Natural killer cell (primary cell): Measurements from ENCODE around the gene ABCD1. TPM values are rescaled to one million over a fixed set of nuclear protein-coding genes. Genes with fewer than 3 reads are reported as not detected.
"Not testable (repeated sequence)": the region's sequence is repeated elsewhere in the genome, so short reads cannot be mapped to it uniquely, and the experiment has no call there.

Source experiments
- ATAC-seq, 3 donors: fragments of 150-1000 bp in 2 of 3; fragments of 200-7000 bp in 1 of 3; cut with Tn5 transposase; 1 replicate in 1 of 3; 2 replicates in 2 of 3; pipeline ENCODE4 v1.10.0; 2021; ENCODE audit warnings: mild to moderate bottlenecking in 2 of 3, moderate library complexity in 2 of 3
- DNase-seq, 2 donors: peaks; one replicate each; pipeline versions ENCODE4 v3.0.0 to v3.0.0-alpha.2; 2013 to 2021; ENCODE audit warnings: mixed read lengths in 1 of 2
- H3K27ac ChIP-seq: one replicate; pipeline ENCODE4 v1.5.1; 2013; ENCODE audit warnings: mild to moderate bottlenecking, low read length
- H3K27me3 ChIP-seq: one replicate; pipeline ENCODE4 v1.6.1; 2013; ENCODE audit warnings: low read length; ENCODE audit not compliant: control insufficient read depth, insufficient read depth
- H3K36me3 ChIP-seq: one replicate; pipeline ENCODE4 v1.6.1; 2013; ENCODE audit warnings: low read length; ENCODE audit not compliant: control insufficient read depth, insufficient read depth
- H3K4me1 ChIP-seq: one replicate; pipeline ENCODE4 v1.6.1; 2013; ENCODE audit warnings: low read length; ENCODE audit not compliant: control insufficient read depth, insufficient read depth
- H3K4me3 ChIP-seq: one replicate; pipeline ENCODE4 v1.5.1; 2013; ENCODE audit warnings: low read length
- H3K9me3 ChIP-seq: one replicate; pipeline ENCODE4 v1.6.1; 2013; ENCODE audit warnings: low read length; ENCODE audit not compliant: control insufficient read depth, insufficient read depth
- H3K27ac Mint-ChIP-seq, 2 donors: one replicate each; pipeline ENCODE4 v1.8.0; 2022; ENCODE audit warnings: mild to moderate bottlenecking in 2 of 2, mixed read lengths in 2 of 2, moderate library complexity in 1 of 2
- H3K27me3 Mint-ChIP-seq, 2 donors: one replicate each; pipeline ENCODE4 v1.8.0; 2022; ENCODE audit warnings: low read depth in 2 of 2, mixed read lengths in 2 of 2
- H3K36me3 Mint-ChIP-seq: one replicate; pipeline ENCODE4 v1.8.0; 2022; ENCODE audit warnings: mixed read lengths
- H3K4me1 Mint-ChIP-seq, 2 donors: one replicate each; pipeline ENCODE4 v1.8.0; 2022; ENCODE audit warnings: mixed read lengths in 2 of 2
- H3K4me3 Mint-ChIP-seq: one replicate; pipeline ENCODE4 v1.8.0; 2022; ENCODE audit warnings: mild to moderate bottlenecking, moderate library complexity, mixed read lengths
- H3K9me3 Mint-ChIP-seq, 2 donors: one replicate each; pipeline ENCODE4 v1.8.0; 2022; ENCODE audit warnings: mixed read lengths in 2 of 2
- CTCF ChIP-seq: fragments of 200-600 bp; IDR thresholded peaks from one replicate; pipeline ENCODE4 v1.8.0; 2022; ENCODE audit warnings: antibody characterized with exemption
- WGBS: methylation state at CpG from one replicate; pipeline ENCODE4 v1.1.7; 2013; ENCODE audit warnings: missing lambda C conversion rate; ENCODE audit not compliant: insufficient coverage; 5-methylcytosine and 5-hydroxymethylcytosine counted together
- intact Hi-C: fragments of 100-400 bp; cut with micrococcal nuclease; formaldehyde crosslinking; loops from one replicate; pipeline ENCODE4 v1.14.2; 2022
- total RNA-seq, 4 donors: library from RNA; stranded (reverse); fragments of 120-200 nt in 1 of 4; gene quantifications; one replicate each; pipeline versions ENCODE4 v1.2.3 to v1.2.4, GENCODE V29; 2013 to 2022

The ABCD1 gene
- total RNA-seq, 3 donors from 2014 or later (not counting 1 experiment from before 2014, with no cell fraction given) = 12.2 to 13.9 (median 13.8) TPM

- H3K4me1 Mint-ChIP-seq = peaks cover 11 to 28% of the 10 kb centered on the region in 2 donors
- intact Hi-C loops = no loop called here
- no peak overlapping the region for H3K4me3 ChIP-seq
- no peaks in the 10 kb centered on the region for H3K9me3 Mint-ChIP-seq
- peaks cover 49% of the 10 kb centered on the region for H3K4me1 ChIP-seq
- no peaks in the 10 kb centered on the region for H3K9me3 ChIP-seq
- no peaks in the 10 kb centered on the region for H3K27me3 Mint-ChIP-seq
- TF ChIP-seq CTCF = no peak
- peak overlapping the region; percentile 71 to 85 for H3K27ac Mint-ChIP-seq
- DNase-seq (no peak), ATAC-seq (no peak)
- no peaks in the 10 kb centered on the region for H3K36me3 Mint-ChIP-seq
- H3K27ac ChIP-seq = no peak overlapping the region
- H3K4me3 Mint-ChIP-seq = no peak overlapping the region
- 91% methylated on average over 5 of the region's 6 CpGs for WGBS
- peaks cover 3% of the 10 kb centered on the region for H3K36me3 ChIP-seq
- H3K27me3 ChIP-seq = no peaks in the 10 kb centered on the region
Observed at GRCh38 chrX:153728095-153728494, 3.4 kb downstream of the ABCD1 start.

GRCh38 chrX:153728951-153729631, 4.4 kb downstream of the ABCD1 start:
- no peak overlapping the region for H3K4me3 Mint-ChIP-seq
- Histone ChIP-seq H3K36me3 (peaks cover 3% of the 10 kb centered on the region), H3K4me3 (no peak overlapping the region), H3K4me1 (peaks cover 46% of the 10 kb centered on the region), H3K27me3 (no peaks in the 10 kb centered on the region), H3K27ac (no peak overlapping the region), H3K9me3 (no peaks in the 10 kb centered on the region)
- no peak overlapping the region for H3K27ac Mint-ChIP-seq
- no peak for TF ChIP-seq CTCF
- no peak for DNase-seq
- H3K4me1 Mint-ChIP-seq = peaks cover 11 to 28% of the 10 kb centered on the region in 2 donors
- no peaks in the 10 kb centered on the region for H3K36me3 Mint-ChIP-seq
- no peak for ATAC-seq
- H3K9me3 Mint-ChIP-seq = no peaks in the 10 kb centered on the region
- H3K27me3 Mint-ChIP-seq = no peaks in the 10 kb centered on the region
- WGBS = 97% methylated on average over 21 of the region's 23 CpGs
- intact Hi-C loops = no loop called here

- H3K36me3 Mint-ChIP-seq, H3K27ac Mint-ChIP-seq, H3K27me3 ChIP-seq, ATAC-seq, H3K27me3 Mint-ChIP-seq, H3K9me3 ChIP-seq, H3K27ac ChIP-seq, H3K36me3 ChIP-seq, DNase-seq, H3K9me3 Mint-ChIP-seq, H3K4me3 ChIP-seq, intact Hi-C loops, H3K4me3 Mint-ChIP-seq: not testable (repeated sequence)
- WGBS = 98% methylated on average over 14 of the region's 23 CpGs
- H3K4me1 ChIP-seq = peaks cover 42% of the 10 kb centered on the region
- peaks cover 15 to 34% of the 10 kb centered on the region in 2 donors for H3K4me1 Mint-ChIP-seq
Observed at GRCh38 chrX:153730115-153730514, 5.5 kb downstream of the ABCD1 start.

- peak overlapping the region in 1 of 2 donors; percentile 39 for H3K27ac Mint-ChIP-seq
- no peak for ATAC-seq
- no peak for DNase-seq
- H3K36me3 Mint-ChIP-seq = no peaks in the 10 kb centered on the region
- H3K27me3 ChIP-seq = no peaks in the 10 kb centered on the region
- H3K27ac ChIP-seq = peak overlapping the region; percentile 24
- H3K4me1 ChIP-seq = peaks cover 32% of the 10 kb centered on the region
- H3K36me3 ChIP-seq = peaks cover 6% of the 10 kb centered on the region
- 62% methylated on average over 4 of the region's 6 CpGs for WGBS
- H3K4me1 Mint-ChIP-seq = peaks cover 21 to 35% of the 10 kb centered on the region in 2 donors
- no peaks in the 10 kb centered on the region for H3K9me3 Mint-ChIP-seq
- no peaks in the 10 kb centered on the region for H3K9me3 ChIP-seq
- no peak overlapping the region for H3K4me3 Mint-ChIP-seq
- H3K4me3 ChIP-seq = no peak overlapping the region
- TF ChIP-seq CTCF = no peak
- intact Hi-C loops = no loop called here
- no peaks in the 10 kb centered on the region for H3K27me3 Mint-ChIP-seq
Observed at GRCh38 chrX:153731117-153731844, 6.6 kb downstream of the ABCD1 start.
